Inferior parietal cortex (tissue), 1 donor: ENCODE data around the gene TMEM86B.

Source experiments
- DNase-seq: peaks from one replicate; pipeline ENCODE4 v3.0.0-alpha.2; 2016; ENCODE audit errors: extremely low spot score

Gene TMEM86B

GRCh38 chr19:55257461-55258420, 29.2 kb upstream of the TMEM86B start:
- DNase-seq = no peak

DNA sequence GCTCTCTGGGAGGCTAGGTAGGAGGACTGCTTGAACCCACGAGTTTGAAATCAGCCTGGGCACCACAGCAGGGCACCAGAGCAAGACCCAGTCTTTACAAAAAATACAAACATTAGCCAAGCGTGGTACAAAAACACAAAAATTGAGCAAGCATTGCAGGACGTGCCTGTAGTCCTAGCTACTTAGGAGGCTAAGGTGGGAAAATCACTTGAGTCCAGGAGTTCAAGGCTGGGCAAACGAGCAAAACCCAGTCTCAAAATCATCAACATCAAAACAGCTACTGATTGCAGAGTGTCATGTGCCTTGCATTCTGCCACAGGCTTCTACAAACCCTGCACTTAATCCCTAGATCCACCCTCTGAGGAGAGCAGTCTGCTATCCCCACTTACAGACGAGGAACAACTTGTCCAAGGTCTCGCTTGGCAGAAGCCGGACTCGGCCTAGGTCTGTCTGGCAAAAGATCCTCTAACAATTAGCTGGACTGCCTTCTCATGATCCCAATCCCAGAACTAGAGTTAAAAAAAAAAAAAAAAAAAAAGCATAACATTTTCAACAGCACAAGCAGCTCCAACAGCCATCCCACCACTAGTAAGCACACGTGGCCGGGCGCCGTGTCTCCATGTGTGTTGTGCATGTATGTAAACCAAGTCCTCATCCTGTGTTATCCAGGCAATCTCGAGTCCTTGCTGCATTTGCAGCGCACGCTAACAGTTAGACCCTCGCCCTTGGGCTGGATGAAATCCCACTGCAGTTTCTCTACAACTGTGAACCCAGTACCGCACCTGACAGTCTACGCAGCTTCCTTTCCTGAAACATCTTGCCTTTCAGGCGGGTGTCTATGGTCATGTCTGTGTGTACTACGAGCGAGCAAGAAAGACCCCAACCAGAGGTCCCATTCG, 28.2 kb upstream of the TMEM86B start:
- DNase-seq = no peak

DNA sequence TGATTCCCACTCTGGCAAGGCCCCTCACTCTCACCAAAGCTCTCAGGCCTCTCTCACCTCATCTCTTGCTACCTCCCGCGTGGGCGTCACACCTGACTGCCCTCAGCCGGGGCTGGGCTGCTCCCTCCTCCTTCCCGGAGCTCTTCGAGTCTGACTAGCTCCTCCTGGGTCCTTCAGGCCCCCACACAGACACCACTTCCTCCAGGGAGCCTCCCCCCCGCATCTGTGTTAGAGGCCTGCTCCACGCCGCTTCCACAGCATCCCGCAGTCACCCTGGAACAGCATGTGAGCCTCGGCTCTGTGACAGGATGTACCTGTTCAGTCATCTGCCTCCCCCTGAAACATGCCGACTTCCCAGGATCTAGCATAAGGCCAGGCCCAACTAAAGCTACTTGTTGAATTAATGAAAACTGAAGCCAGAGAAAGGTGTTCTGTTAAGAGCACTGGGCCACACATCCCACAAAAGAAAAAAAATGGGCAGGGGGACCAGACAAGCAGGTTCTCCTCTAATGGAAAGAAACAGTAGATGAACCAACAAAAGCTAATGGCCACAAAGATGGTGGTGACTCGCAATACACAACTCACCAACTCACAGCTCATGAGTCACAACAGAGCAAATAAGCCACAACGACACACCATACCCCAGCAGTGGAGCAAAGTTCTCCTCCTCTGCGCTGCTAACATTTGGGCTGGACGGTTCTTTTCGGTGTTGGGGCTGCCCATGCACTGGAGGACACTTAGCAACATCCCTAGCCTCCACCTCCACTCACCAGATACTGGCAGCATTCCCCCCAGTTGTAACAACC, 27.3 kb upstream of the TMEM86B start:
- no peak for DNase-seq

GRCh38 chr19:55254625-55254977, 26.0 kb upstream of the TMEM86B start:
- no peak for DNase-seq

GRCh38 chr19:55253842-55254624, 25.5 kb upstream of the TMEM86B start:
- DNase-seq = no peak

DNA sequence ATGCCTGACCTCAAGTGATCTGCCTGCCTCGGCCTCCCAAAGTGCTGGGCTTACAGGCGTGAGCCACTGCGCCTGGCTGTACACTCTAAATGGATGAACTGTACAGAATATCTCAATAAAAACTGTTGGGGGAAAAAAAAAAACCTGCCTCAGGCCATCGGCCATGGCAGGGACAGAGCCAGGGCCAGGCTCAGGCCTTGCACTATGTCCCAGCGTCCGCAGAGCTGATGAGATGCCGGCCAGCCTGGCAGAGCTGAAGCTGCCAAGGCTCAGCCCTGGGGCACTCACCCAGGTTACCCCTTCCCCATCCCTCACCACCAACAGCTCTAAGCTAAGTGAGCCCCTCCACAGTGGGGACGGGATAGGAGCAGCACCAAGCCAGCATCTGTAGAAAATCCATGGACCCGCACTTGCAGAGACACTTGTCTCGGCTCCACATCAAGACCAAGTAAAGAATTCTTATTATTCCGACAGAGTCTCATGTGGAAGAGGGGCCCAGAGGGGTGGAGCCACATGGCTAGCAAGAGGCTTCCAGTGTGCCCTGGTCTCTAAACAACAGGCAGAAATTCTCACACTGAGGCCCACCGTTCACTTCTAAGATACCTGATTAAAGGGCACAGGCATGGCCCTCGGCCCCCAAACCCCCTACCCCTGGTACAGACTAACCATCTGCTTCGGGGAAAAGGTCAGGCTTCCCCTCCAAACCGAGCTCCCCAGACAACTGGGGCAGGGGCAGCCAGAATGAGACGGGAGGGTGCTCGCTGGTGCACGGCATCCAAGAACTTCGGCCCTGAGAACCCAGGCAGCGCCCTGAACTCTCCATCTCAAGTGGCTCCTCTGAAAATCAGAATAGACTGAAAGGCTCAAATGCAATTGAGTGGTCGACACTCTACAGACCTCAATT, 24.4 kb upstream of the TMEM86B start:
- DNase-seq = no peak

- no peak for DNase-seq
These were observed 22.9 kb upstream of the TMEM86B start for GRCh38 chr19:55251341-55252081.

DNA sequence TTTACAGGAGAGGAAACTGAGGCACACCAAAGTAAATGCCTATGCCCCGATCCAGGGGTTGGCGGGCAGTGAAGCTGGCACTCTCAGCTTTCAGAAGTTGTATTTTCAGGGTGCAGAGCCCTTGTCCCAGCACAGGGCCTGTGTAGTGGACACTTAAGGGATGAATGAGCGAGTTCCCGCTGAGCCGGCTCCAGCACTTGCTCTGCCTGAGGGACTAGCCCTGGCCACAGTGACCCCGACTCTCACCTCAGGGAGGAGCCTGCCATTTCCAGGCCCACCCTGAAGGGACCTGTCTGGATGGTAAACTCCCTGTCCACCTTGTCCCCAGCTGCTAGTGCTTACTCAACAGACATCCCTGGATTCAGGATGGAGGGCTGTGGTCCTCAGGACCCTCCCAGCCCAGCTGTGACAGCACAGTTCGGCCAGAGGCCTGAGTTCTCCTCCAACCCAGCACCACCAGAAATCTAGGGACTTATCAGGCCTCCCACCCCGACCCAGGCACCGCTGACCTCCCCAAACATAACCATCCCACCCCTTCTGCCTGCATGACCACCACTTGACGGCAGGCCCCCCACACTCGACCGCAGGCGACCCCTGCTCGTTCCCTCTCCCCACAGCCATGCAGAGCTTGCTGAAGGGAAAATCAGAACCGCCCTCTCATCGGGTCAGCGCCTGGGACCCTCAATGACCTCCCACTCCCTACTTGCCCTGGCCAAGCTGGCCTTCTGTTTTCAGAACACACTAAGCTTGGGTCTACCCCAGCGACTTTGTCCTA, 21.9 kb upstream of the TMEM86B start:
- DNase-seq = no peak

DNA sequence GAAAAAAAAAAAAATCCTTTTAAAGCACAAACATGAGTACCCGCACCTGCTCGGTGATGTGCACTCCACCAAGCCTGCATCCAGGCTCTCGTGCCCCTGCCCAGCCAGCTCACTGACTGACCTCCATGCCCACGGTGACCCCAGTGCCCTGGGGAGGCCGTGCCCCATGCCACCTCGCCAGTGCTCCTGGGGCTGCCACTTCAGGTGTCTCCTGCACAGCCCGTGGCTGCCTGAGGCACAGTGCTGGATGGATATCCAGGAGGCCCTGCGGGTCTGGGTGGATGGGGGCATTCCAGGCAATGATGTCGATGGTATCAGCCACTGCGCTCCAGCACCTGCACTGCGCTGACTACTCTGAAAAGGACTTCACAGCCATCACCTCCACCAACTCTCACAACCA, 21.3 kb upstream of the TMEM86B start:
- no peak for DNase-seq

DNA sequence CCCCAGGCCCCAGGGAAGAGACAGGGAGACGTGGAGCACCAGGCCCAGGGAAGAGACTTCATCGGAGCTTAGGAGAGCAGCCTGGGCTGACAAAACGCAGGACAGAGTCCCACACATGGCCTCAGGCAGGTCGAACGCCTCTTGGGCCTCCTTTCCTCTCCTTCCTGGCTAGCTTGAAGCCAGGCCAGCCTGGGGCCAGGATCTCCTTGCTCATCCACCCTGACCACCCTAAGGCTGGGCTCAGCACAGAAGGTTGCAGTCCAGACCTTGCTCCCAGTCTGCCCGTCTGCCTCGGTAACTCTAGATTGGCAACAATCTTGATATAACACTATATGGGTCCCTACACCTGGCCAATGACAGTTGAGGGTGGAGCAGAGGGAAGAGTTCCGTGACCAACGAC, 20.1 kb upstream of the TMEM86B start:
- DNase-seq = no peak

DNA sequence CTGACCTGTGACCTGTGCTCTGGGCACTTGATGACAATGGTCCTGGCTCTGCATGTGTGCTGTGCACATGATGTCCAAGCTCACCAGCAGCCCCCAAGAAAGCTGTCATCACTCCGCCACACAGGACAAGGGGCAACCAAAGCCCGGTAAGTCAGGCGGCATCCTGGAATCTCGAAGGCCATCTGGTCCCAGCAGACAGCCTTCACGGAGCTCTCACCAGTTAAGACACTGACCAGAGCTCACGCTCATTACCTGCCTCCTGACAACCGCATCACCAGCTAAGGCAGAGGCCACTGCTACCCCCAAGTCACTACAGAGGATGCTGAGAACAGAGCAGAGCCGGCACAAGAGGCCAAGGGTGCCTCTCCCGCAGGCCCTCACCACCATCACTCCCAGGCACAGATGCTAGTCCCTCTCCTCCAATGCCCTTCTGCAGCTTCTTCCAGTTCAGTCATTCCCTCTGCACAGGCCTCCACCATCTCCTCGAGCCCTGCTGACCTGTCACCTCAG, 19.7 kb upstream of the TMEM86B start:
- DNase-seq = no peak

GRCh38 chr19:55247621-55248099, 19.1 kb upstream of the TMEM86B start:
- no peak for DNase-seq

- no peak for DNase-seq
These were observed 18.2 kb upstream of the TMEM86B start for GRCh38 chr19:55246462-55247451.

DNA sequence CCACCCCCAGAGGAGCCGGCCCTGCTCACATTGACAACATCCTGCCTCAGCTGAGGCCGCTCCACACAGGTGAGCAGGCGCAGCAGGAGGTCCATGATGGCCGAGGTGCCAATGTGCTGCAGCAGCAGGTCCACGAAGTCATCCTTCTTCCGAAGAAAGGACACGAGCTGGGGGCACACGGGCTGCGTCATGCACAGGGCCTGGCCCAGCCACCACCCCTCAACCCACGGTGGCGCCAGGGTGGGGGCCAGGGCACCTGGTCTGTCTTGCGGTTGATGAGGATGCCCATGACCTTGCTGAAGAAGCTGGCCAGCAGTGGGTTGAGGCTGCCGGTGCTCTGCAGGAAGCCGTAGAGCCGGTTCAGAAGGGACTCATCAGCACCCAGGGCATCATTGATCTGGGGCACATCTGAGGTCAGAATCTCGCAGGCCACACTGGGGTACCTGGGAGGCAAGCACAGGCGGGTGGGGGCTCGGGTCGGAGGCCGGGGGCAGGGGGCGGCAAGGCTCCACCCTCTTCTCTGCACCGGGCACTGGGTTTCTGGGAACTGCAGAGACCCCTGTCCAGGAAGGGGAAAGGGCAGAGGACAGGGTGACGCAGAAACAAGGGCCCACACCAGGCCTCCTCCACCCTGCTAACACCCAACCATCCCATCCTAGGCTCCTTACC, 16.8 kb upstream of the TMEM86B start:
- no peak for DNase-seq

DNA sequence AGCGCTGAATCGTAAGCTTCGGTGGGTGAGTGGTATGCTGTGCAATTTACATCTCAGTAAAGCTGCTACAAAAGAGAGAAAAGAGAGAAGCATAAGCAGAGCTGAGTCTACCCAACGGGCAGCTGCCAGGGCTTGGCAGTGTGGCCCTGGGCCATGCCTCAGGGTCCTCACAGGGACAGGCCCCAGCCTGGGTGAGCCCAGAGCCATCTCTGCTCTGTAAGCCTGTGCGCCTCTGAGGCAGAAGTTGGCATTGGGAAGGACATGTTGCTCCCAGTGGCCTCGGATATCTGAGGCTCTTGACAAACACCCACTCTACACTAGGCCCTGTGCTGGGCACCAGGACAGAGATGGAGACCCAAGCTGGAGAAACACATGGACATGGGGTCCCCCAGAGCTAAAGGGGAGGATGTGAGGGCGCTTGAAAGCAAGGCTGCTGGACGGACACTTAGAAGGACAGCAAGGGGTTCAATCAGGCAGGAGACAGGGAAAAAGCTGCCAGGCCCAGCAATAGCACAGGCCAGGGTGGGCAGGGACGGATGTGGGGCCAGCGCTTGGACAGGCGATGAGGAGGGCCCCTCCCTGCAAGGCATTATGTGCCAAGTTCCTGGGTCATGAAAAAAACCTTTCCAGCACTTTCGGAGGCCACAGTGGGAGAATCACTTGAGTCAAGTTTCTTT, 15.6 kb upstream of the TMEM86B start:
- no peak for DNase-seq

DNA sequence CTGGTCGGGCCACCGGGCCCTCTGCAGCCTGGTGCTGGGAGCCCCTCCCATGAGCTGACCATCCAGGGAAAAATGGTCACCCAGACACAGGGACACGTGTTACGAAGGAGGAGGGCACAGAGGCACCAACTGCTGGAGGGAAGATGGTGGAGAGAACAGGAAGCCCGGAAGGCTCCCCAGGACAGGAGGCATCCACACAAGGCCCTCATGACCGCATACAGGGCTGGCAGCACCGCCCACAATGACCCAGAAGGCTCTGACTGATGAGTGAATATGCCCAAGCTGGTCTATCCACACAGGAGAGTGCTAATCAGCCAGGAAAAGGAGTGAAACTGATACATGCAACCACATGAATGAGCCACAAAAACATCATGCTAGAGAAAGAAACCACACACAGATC, 14.0 kb upstream of the TMEM86B start:
- no peak for DNase-seq
